HFFc6 (cell line): ENCODE results near the gene RPL7L1. TPM values are rescaled to one million over a fixed set of nuclear protein-coding genes. Genes with fewer than 3 reads are reported as not detected.
A peak's percentile ranks its signal among the peaks of the same experiment; 100 is the strongest.

Source experiments
- DNase-seq: peaks from one replicate; pipeline ENCODE4 v3.0.0-alpha.2; 2018
- H3K27ac Mint-ChIP-seq: 2 replicates; pipeline ENCODE4 v1.8.0; 2020; ENCODE audit warnings: mild to moderate bottlenecking, mixed read lengths
- H3K27me3 Mint-ChIP-seq: 2 replicates; pipeline ENCODE4 v1.8.0; 2021; ENCODE audit warnings: mild to moderate bottlenecking, moderate library complexity, mixed read lengths; ENCODE audit not compliant: insufficient read depth
- H3K36me3 Mint-ChIP-seq: 2 replicates; pipeline ENCODE4 v1.8.0; 2021; ENCODE audit warnings: low read depth, mixed read lengths
- H3K4me1 Mint-ChIP-seq: 2 replicates; pipeline ENCODE4 v1.8.0; 2020; ENCODE audit warnings: low read depth, mixed read lengths
- H3K4me3 Mint-ChIP-seq: 2 replicates; pipeline ENCODE4 v1.8.0; 2020; ENCODE audit warnings: mild to moderate bottlenecking, moderate library complexity, mixed read lengths
- H3K9me3 Mint-ChIP-seq: 2 replicates; pipeline ENCODE4 v1.8.0; 2020; ENCODE audit warnings: mild to moderate bottlenecking, mixed read lengths
- total RNA-seq, 6 experiments: library from RNA; stranded (reverse); fragmentation: NEBNext Ultra II Directional; extraction: Animal tissue kit (Norgen Biotek cat#: 25700); gene quantifications; 2 replicates in 1 of 6; 3 replicates in 5 of 6; pipeline ENCODE4 v1.2.3, GENCODE V29; 2021
- TF ChIP-seq, protein P1 (sequence below): fragments of 200-600 bp; sonication (generic); IDR thresholded peaks from 2 replicates; pipeline ENCODE4 v1.5.0; 2021; ENCODE audit warnings: antibody characterized with exemption, mild to moderate bottlenecking

The RPL7L1 gene
- total RNA-seq, 6 experiments from 2014 or later: 94.6 to 110 (median 105) TPM

DNA sequence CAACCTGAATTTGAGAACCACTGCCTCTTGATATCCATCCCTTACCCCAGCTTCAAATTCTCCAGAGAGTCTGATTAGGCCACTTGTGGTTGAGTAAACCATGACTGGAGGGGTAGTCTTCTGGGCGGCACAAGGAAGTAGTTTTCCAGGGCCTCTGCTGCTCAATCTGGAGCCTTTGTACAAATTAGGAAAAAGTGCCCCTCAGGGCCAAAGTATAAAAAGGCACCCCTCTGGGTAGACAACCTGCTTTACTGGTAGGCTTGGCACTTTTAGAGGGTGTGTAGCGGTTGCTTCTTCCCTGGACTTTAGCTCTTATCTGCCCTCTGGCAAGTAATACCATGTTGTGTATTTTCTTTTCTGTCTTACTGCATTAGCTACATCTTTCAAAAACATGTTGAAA, 32.9 kb upstream of the RPL7L1 start:
- DNase-seq: no peak
- peaks cover 5% of the 10 kb centered on the region; the same call in 1 of the 2 replicates for H3K36me3 Mint-ChIP-seq
- no peaks in the 10 kb centered on the region for H3K9me3 Mint-ChIP-seq
- peaks cover 1% of the 10 kb centered on the region; the same call in 1 of the 2 replicates for H3K27me3 Mint-ChIP-seq
- no peak overlapping the region for H3K4me3 Mint-ChIP-seq
- H3K4me1 Mint-ChIP-seq: peaks cover 6% of the 10 kb centered on the region
- TF ChIP-seq, protein P1, sequence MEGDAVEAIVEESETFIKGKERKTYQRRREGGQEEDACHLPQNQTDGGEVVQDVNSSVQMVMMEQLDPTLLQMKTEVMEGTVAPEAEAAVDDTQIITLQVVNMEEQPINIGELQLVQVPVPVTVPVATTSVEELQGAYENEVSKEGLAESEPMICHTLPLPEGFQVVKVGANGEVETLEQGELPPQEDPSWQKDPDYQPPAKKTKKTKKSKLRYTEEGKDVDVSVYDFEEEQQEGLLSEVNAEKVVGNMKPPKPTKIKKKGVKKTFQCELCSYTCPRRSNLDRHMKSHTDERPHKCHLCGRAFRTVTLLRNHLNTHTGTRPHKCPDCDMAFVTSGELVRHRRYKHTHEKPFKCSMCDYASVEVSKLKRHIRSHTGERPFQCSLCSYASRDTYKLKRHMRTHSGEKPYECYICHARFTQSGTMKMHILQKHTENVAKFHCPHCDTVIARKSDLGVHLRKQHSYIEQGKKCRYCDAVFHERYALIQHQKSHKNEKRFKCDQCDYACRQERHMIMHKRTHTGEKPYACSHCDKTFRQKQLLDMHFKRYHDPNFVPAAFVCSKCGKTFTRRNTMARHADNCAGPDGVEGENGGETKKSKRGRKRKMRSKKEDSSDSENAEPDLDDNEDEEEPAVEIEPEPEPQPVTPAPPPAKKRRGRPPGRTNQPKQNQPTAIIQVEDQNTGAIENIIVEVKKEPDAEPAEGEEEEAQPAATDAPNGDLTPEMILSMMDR: no peak
- H3K27ac Mint-ChIP-seq: no peak overlapping the region

DNA sequence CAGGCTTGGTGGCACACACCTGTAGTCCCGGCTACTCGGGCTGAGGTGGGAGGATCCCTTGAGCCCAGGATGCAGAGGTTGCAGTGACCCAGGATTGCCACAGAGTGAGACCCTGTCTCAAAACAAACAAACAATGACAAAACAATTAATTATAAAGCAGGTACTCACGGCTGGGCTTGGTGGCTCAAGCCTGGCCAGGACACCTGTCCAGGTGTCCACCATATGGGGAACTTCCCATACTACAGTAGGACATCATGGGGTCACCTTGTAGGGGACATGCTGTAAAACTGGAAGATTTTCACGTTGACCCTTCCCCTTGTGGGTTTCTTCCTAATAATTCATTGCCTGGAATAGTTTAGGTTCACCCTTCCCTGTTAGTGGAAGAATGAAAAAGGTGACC, 30.7 kb upstream of the RPL7L1 start:
- Mint-ChIP-seq H3K27me3 (peaks cover 1% of the 10 kb centered on the region; the same call in 1 of the 2 replicates), H3K9me3 (no peaks in the 10 kb centered on the region), H3K4me3 (no peak overlapping the region), H3K27ac (no peak overlapping the region), H3K4me1 (peaks cover 6% of the 10 kb centered on the region), H3K36me3 (peaks cover 6% of the 10 kb centered on the region; the same call in 1 of the 2 replicates)
- no peak for DNase-seq
- TF ChIP-seq, protein P1: no peak

DNA sequence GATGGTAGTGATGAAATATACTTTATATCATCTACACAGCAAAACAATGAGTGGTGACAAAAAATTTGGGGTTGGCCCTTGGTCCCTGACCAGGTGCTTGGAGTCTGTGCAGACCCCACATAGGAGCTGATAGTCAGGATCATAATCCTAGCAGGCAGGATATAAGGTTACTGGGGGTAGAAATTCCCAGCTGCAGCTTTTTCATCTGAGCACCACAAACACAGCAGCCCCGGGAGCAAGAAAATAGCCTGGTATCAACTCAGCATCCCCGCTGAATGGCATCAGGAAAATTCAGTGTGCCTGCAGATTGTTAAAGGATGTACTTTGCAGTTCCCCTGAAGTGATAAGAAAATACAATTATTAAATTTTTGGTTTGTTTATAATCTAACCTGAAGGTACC, 27.8 kb upstream of the RPL7L1 start:
- H3K27ac Mint-ChIP-seq: peak overlapping the region; percentile 24
- TF ChIP-seq, protein P1: no peak
- peaks cover 1% of the 10 kb centered on the region; the same call in 1 of the 2 replicates for H3K27me3 Mint-ChIP-seq
- 0 out of 2 replicates have a peak, but pooled peaks cover 9% of the 10 kb centered on the region for H3K36me3 Mint-ChIP-seq
- DNase-seq: no peak
- H3K4me1 Mint-ChIP-seq: no peaks in the 10 kb centered on the region; the same call in 1 of the 2 replicates
- no peaks in the 10 kb centered on the region for H3K9me3 Mint-ChIP-seq
- H3K4me3 Mint-ChIP-seq: no peak overlapping the region

DNA sequence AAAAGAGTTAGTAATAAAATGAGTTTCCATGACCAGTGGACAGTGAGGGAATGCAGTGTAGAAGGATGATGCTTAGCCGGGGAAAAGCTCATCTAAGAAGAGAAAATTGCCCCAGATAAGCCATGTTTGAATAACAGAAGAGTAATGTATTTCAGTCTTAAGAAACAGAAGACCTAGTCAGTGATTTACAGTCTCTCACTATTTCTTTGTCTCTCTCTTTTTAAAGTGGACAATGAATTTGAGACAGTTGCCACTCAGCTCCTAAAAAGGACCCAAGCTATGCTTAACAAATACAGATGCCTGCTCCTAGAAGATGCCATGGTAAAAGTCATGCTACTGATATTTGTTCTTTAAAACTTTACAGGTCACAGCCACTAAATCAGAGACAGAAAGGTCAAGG, 19.4 kb upstream of the RPL7L1 start:
- DNase-seq: no peak
- Mint-ChIP-seq H3K4me1 (0 out of 2 replicates have a peak, but pooled peaks cover 4% of the 10 kb centered on the region), H3K27me3 (no peaks in the 10 kb centered on the region), H3K9me3 (no peaks in the 10 kb centered on the region), H3K27ac (no peak overlapping the region), H3K36me3 (peaks cover 10% of the 10 kb centered on the region), H3K4me3 (no peak overlapping the region)
- TF ChIP-seq, protein P1: no peak

DNA sequence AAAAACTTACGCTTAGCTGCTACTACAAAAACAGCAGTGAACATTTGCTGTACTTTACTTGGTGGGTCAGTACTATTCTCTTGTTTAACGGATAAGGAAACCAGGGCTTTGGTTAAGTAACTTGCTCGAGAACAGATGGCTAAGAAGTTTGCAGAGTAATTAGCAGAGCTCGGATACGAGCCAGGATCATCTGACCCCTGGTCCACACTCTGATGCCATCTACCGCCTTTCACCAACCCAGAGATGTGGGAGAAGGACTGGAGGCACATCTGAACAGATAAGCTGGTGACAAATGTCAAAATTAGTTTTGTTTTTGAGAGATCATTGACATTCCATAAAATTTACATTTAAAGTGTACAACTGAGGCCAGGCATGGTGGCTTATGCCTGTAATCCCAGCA, 18.9 kb upstream of the RPL7L1 start:
- no peak for DNase-seq
- TF ChIP-seq, protein P1: no peak
- Mint-ChIP-seq H3K27ac (no peak overlapping the region), H3K27me3 (no peaks in the 10 kb centered on the region), H3K36me3 (peaks cover 10% of the 10 kb centered on the region), H3K9me3 (no peaks in the 10 kb centered on the region), H3K4me3 (no peak overlapping the region), H3K4me1 (0 out of 2 replicates have a peak, but pooled peaks cover 4% of the 10 kb centered on the region)
